PC-3 (cell line): Measurements from ENCODE around the gene NAV2.

Source experiments
- EZH2 ChIP-seq: fragments of 300-600 bp; sonication (generic); IDR thresholded peaks from one replicate; pipeline ENCODE4 v1.6.1; 2017; ENCODE audit warnings: antibody characterized with exemption, mild to moderate bottlenecking, low read length; ENCODE audit not compliant: unreplicated experiment
- TF ChIP-seq, protein P1 (sequence below): fragments of 300-600 bp; sonication (generic); conservative IDR thresholded peaks from 2 replicates; pipeline ENCODE4 v1.5.1; 2017; ENCODE audit warnings: antibody characterized with exemption, low read depth, mild to moderate bottlenecking, low read length

DNA sequence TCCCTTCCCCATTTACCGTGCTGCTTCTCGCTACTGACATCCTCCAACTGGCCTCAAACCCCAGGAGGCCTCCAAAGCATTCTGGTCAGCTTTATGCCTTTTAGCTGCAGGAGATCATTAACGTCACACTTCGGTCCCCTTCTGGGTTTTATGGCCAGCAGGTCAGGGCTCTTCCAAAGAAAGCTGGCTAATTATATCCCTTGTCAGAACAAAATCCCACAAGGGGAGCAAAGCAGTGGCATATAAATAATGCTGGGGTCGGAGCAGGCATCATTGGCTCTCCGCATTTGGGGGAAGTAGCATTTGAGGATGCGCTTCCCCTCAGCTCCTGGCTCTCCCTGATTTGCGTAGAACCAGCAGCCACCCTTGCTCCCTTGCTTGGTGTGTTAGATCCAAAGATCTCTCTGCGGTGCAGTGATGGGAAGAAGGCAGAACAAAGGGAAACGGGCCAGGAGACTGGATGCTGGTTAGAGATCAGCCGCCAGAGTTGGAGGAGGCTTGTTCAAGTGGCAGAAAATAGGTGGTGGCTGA lies 330.2 kb downstream of the NAV2 start:
- TF ChIP-seq, protein P1, sequence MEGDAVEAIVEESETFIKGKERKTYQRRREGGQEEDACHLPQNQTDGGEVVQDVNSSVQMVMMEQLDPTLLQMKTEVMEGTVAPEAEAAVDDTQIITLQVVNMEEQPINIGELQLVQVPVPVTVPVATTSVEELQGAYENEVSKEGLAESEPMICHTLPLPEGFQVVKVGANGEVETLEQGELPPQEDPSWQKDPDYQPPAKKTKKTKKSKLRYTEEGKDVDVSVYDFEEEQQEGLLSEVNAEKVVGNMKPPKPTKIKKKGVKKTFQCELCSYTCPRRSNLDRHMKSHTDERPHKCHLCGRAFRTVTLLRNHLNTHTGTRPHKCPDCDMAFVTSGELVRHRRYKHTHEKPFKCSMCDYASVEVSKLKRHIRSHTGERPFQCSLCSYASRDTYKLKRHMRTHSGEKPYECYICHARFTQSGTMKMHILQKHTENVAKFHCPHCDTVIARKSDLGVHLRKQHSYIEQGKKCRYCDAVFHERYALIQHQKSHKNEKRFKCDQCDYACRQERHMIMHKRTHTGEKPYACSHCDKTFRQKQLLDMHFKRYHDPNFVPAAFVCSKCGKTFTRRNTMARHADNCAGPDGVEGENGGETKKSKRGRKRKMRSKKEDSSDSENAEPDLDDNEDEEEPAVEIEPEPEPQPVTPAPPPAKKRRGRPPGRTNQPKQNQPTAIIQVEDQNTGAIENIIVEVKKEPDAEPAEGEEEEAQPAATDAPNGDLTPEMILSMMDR = no peak
- TF ChIP-seq EZH2 = no peak
